Measurements from ENCODE around the gene LENEP. TPM values are rescaled to one million over a fixed set of nuclear protein-coding genes. Genes with fewer than 3 reads are reported as not detected.

LENEP gene
- total RNA-seq, 2 donors from 2014 or later, result not detected

- no peaks in the 10 kb centered on the region for H3K36me3 ChIP-seq
- no peak for DNase-seq (ENCODE audit: low spot score)
- no peak overlapping the region for H3K4me3 ChIP-seq
- H3K27me3 ChIP-seq, result no peaks in the 10 kb centered on the region
- peaks cover 0 to 18% of the 10 kb centered on the region in 2 donors for H3K4me1 ChIP-seq
- H3K27ac ChIP-seq, result no peak overlapping the region
- TF ChIP-seq, protein P1, sequence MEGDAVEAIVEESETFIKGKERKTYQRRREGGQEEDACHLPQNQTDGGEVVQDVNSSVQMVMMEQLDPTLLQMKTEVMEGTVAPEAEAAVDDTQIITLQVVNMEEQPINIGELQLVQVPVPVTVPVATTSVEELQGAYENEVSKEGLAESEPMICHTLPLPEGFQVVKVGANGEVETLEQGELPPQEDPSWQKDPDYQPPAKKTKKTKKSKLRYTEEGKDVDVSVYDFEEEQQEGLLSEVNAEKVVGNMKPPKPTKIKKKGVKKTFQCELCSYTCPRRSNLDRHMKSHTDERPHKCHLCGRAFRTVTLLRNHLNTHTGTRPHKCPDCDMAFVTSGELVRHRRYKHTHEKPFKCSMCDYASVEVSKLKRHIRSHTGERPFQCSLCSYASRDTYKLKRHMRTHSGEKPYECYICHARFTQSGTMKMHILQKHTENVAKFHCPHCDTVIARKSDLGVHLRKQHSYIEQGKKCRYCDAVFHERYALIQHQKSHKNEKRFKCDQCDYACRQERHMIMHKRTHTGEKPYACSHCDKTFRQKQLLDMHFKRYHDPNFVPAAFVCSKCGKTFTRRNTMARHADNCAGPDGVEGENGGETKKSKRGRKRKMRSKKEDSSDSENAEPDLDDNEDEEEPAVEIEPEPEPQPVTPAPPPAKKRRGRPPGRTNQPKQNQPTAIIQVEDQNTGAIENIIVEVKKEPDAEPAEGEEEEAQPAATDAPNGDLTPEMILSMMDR (IDR thresholded peaks at IDR 0.05), result no peak
- H3K9me3 ChIP-seq, result no peaks in the 10 kb centered on the region
These were observed 49.4 kb downstream of the LENEP start for GRCh38 chr1:155042789-155043188.

GRCh38 chr1:155043301-155043702, 49.9 kb downstream of the LENEP start:
- Histone ChIP-seq H3K36me3 (no peaks in the 10 kb centered on the region), H3K9me3 (no peaks in the 10 kb centered on the region), H3K27ac (no peak overlapping the region), H3K4me1 (peaks cover 0 to 18% of the 10 kb centered on the region in 2 donors), H3K27me3 (no peaks in the 10 kb centered on the region), H3K4me3 (no peak overlapping the region)
- TF ChIP-seq, protein P1 (IDR thresholded peaks at IDR 0.05), result no peak
- DNase-seq (ENCODE audit: low spot score), result no peak

GRCh38 chr1:155043793-155044192, 50.4 kb downstream of the LENEP start:
- Histone ChIP-seq H3K4me1 (peaks cover 0 to 14% of the 10 kb centered on the region in 2 donors), H3K36me3 (no peaks in the 10 kb centered on the region), H3K4me3 (no peak overlapping the region), H3K27me3 (no peaks in the 10 kb centered on the region), H3K9me3 (no peaks in the 10 kb centered on the region), H3K27ac (no peak overlapping the region)
- TF ChIP-seq, protein P1 (IDR thresholded peaks at IDR 0.05), result no peak
- no peak for DNase-seq (ENCODE audit: low spot score)

Small RNA genes lying within 50 kb of the gene (microRNA-seq; reads per million reads assigned to microRNA genes)
- 0 reads per million in 2 donors for gene MIR4258 (ENCODE audit: borderline number of aligned reads in 2 of 2, borderline replicate concordance in 1 of 2)

Other genes starting within 250 kb of the LENEP start
- gene KCNN3, start 123.3 kb upstream of the LENEP start, total RNA-seq, result 1 to 10 TPM; 3.9 to 4.4 TPM
- 10 to 100 TPM; 15.7 to 21.2 TPM for gene PMVK, start 56.9 kb upstream of the LENEP start, total RNA-seq
- 100 to 1,000 TPM in 1 of 2 donors, 10 to 100 TPM in 1; 81.4 to 101 TPM for gene PBXIP1, start 37.5 kb upstream of the LENEP start, total RNA-seq
- gene PYGO2, start 31.8 kb upstream of the LENEP start, total RNA-seq, result 10 to 100 TPM; 13.9 to 18.4 TPM
- 10 to 100 TPM; 69.5 to 80.5 TPM for gene SHC1, start 22.8 kb upstream of the LENEP start, total RNA-seq
- 10 to 100 TPM; 20.0 to 23.8 TPM for gene CKS1B, start 18.9 kb upstream of the LENEP start, total RNA-seq
- gene FLAD1, start 10.2 kb upstream of the LENEP start, total RNA-seq, result 10 to 100 TPM; 19.5 to 24.8 TPM
- gene ZBTB7B, start 9.2 kb downstream of the LENEP start, total RNA-seq, result 10 to 100 TPM; 30.3 to 53.4 TPM
- gene DCST2, start 40.2 kb downstream of the LENEP start, total RNA-seq, result not detected
- gene DCST1, start 40.2 kb downstream of the LENEP start, total RNA-seq, result not detected
- gene ADAM15, start 57.7 kb downstream of the LENEP start, total RNA-seq, result 10 to 100 TPM; 64.6 to 96.7 TPM
- gene EFNA4, start 70.2 kb downstream of the LENEP start, total RNA-seq, result 1 to 10 TPM; 2.2 to 3.5 TPM
- gene EFNA3, start 85.3 kb downstream of the LENEP start, total RNA-seq, result 1 to 10 TPM in 1 of 2 donors, not detected in 1; 3.2 TPM
- 10 to 100 TPM; 24.8 to 41.4 TPM for gene EFNA1, start 134.3 kb downstream of the LENEP start, total RNA-seq
- gene SLC50A1, start 142.3 kb downstream of the LENEP start, total RNA-seq, result 1 to 10 TPM; 3.7 to 10.0 TPM
- gene DPM3, start 146.9 kb downstream of the LENEP start, total RNA-seq, result 10 to 100 TPM; 46.5 to 47.8 TPM
- gene KRTCAP2, start 179.7 kb downstream of the LENEP start, total RNA-seq, result 100 to 1,000 TPM; 124 to 147 TPM
- under 1 TPM in 1 of 2 donors, not detected in 1; 0.20 TPM for gene TRIM46, start 180.3 kb downstream of the LENEP start, total RNA-seq
- 10 to 100 TPM; 10.9 to 11.2 TPM for gene THBS3, start 214.3 kb downstream of the LENEP start, total RNA-seq
- 10 to 100 TPM; 16.2 to 27.0 TPM for gene MTX1, start 215.1 kb downstream of the LENEP start, total RNA-seq